Activated naive CD8-positive, alpha-beta T cell treated with anti-CD3 and anti-CD28 coated beads for 36 hours (primary cell): Measurements from ENCODE around the gene SRC. TPM values are rescaled to one million over a fixed set of nuclear protein-coding genes. Genes with fewer than 3 reads are reported as not detected.
"Not testable (repeated sequence)": the region's sequence is repeated elsewhere in the genome, so short reads cannot be mapped to it uniquely, and the experiment has no call there.

Experiments
- DNase-seq: peaks from one replicate; pipeline ENCODE4 v3.0.0; 2021
- H3K27ac Mint-ChIP-seq: one replicate; pipeline ENCODE4 v1.8.0; 2022; ENCODE audit warnings: mild to moderate bottlenecking, moderate library complexity, mixed read lengths
- H3K27me3 Mint-ChIP-seq: one replicate; pipeline ENCODE4 v1.8.0; 2022; ENCODE audit warnings: mild to moderate bottlenecking, mixed read lengths
- H3K36me3 Mint-ChIP-seq: one replicate; pipeline ENCODE4 v1.8.0; 2021; ENCODE audit warnings: mild to moderate bottlenecking, mixed read lengths
- H3K4me1 Mint-ChIP-seq: one replicate; pipeline ENCODE4 v1.8.0; 2021; ENCODE audit warnings: mixed read lengths
- H3K4me3 Mint-ChIP-seq: one replicate; pipeline ENCODE4 v1.8.0; 2022; ENCODE audit warnings: mild to moderate bottlenecking, moderate library complexity, mixed read lengths
- H3K9me3 Mint-ChIP-seq: one replicate; pipeline ENCODE4 v1.8.0; 2022; ENCODE audit warnings: mixed read lengths
- total RNA-seq, 2 experiments: library from RNA; stranded (reverse); gene quantifications; one replicate each; pipeline ENCODE4 v1.2.3, GENCODE V29; 2021

The SRC gene
- total RNA-seq, 2 experiments from 2014 or later: 1.1 to 1.9 TPM

DNA sequence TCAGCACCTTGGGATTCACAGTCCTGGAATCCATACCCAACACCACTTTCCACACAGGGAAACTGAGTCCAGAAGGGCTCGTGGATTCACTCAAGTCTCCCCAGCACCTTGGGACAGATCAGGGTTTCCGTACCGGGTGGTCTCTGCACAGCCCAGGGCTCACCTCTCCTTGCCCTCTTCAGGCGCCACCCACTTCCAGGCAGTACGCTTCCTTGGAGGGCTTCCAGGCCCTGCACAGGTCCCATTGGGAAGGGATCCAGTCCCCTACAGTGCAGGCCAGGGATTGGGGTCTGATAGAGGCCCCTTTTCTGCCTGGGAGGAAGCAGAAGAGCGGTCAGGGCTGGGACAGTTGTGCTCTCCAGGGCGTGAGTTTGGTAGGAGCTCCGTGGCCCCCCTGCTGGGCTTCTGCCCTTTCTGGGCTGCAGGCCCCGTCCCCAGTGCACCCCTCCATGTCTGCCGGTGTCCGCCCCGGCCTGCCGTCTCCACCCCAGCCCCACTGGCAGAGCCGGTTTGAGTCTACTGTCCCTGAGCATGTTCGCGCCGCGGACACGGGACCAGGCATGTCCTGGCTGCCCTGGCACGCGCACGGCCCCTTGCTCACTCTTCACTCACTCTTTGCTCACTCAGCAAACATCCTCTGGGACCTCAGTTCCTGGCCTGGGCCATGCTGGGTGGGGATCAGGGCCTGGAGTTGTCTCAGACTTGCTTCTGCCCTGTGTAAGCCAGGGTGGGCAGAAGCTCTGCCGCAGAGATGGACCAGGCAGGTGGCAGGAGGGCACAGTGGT, 12.6 kb downstream of the SRC start:
- H3K27ac Mint-ChIP-seq: no peak overlapping the region
- no peaks in the 10 kb centered on the region for H3K36me3 Mint-ChIP-seq
- DNase-seq: no peak
- H3K9me3 Mint-ChIP-seq: no peaks in the 10 kb centered on the region
- no peaks in the 10 kb centered on the region for H3K27me3 Mint-ChIP-seq
- H3K4me3 Mint-ChIP-seq: no peak overlapping the region
- H3K4me1 Mint-ChIP-seq: no peaks in the 10 kb centered on the region

DNA sequence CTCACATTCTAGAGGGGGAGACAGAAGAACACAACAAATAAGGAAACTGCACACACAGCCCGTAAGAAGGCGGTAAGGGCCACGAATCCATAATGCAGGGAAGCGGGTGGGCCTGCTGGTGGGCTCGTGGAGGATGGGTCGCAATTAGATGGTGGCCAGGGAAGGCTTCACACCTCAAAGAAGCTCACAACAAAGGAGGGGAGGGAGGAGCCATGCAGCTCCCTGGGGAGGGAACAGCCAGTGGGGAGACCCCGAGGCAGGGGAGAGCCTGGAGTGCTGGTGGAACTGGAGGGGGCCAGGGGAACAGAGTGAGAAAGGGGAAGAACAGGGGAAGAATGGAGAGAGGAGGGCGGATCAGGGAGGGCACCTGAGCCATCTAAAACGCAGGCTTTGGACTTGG, 13.4 kb downstream of the SRC start:
- H3K27me3 Mint-ChIP-seq: no peaks in the 10 kb centered on the region
- DNase-seq: no peak
- no peaks in the 10 kb centered on the region for H3K4me1 Mint-ChIP-seq
- no peak overlapping the region for H3K27ac Mint-ChIP-seq
- H3K36me3 Mint-ChIP-seq: no peaks in the 10 kb centered on the region
- H3K9me3 Mint-ChIP-seq: no peaks in the 10 kb centered on the region
- no peak overlapping the region for H3K4me3 Mint-ChIP-seq

DNA sequence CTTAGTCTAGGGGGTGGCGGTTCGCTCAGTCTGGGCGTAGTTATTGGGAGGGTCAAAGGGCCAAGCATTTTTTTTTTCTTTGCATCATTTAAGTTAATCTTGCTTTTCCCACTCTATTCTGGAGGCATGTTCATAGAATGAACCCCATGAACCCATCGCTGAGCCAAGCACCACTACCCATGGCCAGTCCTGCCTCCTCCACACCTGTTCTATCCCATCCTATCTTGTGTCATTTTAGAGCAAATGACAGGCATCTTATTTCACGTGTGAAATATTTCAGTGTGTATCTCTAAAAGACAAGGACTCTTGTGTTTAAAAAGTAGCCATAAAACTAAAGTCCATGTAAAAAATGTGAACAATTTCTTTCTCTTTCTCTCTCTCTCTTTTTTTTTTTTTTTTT, 13.9 kb downstream of the SRC start:
- DNase-seq: no peak
- Mint-ChIP-seq H3K36me3 (no peaks in the 10 kb centered on the region), H3K9me3 (no peaks in the 10 kb centered on the region), H3K4me1 (no peaks in the 10 kb centered on the region), H3K27me3 (no peaks in the 10 kb centered on the region), H3K4me3 (no peak overlapping the region), H3K27ac (no peak overlapping the region)

DNA sequence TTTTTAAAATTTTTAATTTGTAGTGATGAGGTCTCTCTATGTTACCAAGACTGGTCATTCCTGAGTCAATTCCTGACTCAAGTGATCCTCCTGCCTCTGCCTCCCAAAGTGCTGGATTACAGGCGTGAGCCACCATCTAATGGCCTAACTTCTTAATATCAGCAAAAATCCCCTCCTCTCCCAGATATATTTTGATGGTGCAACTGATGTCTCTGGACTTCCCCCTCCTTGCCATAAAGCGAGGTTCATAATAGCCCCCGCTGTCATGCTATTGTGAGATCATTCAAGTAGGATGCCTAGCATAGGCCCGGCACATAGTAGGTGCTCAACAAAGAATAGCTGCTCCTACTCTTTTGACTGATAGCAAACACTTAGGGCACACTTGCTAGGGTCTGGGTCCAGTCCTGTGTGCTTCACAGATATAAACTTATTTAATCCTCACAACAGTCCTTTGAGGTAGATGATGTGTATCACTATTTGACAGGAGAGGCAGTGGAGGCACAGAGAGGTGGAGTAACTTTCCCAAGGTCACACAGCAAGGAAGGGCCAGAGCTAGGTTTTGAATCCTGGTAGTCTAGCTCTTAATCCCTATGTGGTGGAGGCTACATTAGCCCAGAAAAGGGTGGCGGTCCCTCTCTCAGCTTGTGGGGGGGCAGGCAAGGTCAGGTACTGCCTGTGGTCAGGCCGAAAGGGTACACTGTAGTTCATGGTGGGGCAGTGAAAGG, 14.6 kb downstream of the SRC start:
- no peaks in the 10 kb centered on the region for H3K4me1 Mint-ChIP-seq
- H3K4me3 Mint-ChIP-seq: no peak overlapping the region
- no peak for DNase-seq
- no peaks in the 10 kb centered on the region for H3K27me3 Mint-ChIP-seq
- no peaks in the 10 kb centered on the region for H3K36me3 Mint-ChIP-seq
- no peak overlapping the region for H3K27ac Mint-ChIP-seq
- no peaks in the 10 kb centered on the region for H3K9me3 Mint-ChIP-seq

DNA sequence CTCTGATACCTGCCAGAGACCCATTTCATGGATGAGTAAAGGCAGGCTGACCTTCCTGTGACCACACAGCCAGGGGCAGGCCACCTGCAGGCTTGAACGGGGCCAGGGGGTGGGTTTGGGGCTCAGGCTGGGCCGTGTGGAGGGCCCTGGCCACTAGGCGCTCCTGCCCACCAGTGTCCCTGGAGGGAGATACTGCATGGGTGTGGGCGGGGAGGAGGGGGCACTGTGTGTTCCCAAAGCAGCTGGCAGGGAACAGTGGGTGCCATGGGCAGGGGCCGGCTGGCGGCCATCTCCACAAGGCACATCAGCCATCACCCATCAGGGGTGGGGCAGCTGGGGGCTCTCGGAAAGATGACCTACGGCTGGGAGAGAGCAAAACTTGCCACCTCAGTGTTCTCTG, 15.4 kb downstream of the SRC start:
- Mint-ChIP-seq H3K27me3 (no peaks in the 10 kb centered on the region), H3K36me3 (no peaks in the 10 kb centered on the region), H3K27ac (no peak overlapping the region), H3K4me3 (no peak overlapping the region), H3K4me1 (no peaks in the 10 kb centered on the region), H3K9me3 (peaks cover 2% of the 10 kb centered on the region)
- DNase-seq: no peak

DNA sequence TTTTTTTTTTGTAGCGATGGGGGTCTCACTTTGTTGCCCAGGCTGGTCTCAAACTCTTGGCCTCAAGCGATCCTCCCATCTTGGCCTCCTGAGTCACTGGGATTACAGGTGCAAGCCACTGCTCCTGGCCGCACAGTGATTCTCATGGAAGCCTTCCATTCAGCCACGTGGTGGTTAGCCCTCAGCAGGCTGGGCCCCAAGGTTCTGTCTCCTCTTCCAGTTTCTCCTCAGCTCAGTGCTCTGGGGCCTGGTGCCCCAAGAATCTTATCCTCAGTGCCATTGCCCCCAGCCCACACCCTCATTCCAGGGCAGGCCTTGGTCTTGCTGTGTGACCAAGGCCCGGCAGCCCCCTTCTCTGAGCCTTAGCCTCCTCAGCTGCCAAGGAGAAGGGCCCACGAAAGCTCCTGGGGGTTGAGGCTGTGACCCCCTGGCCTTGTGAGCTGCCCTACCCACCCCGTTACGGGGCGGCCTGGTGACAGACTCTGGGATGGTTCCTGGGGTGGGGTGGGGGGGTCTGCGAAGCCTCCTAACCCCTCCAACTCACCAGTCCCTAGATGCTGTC, 16.4 kb downstream of the SRC start:
- Mint-ChIP-seq H3K36me3 (no peaks in the 10 kb centered on the region), H3K4me1 (no peaks in the 10 kb centered on the region), H3K27ac (no peak overlapping the region), H3K27me3 (no peaks in the 10 kb centered on the region), H3K4me3 (no peak overlapping the region), H3K9me3 (peaks cover 2% of the 10 kb centered on the region)
- DNase-seq: no peak

DNA sequence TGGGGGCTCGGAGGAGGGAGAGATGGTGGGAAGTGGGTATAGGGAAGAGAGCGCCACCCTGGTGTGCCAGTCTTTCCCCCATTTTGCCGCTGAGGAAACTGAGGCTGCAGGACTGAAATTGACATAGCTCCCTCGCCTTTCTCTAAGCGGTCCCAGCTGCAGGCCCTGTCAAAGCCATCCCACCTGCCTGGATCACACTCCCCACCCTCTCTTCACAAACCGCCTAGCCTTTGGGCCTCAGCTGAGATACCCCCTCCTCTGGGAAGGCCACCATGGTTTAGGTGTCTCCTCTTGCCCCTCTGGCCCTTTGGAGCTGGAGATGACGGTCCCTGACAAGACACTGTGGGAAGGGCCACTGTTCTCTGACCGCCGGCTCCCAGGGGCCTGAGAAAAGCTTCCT, 16.9 kb downstream of the SRC start:
- no peak overlapping the region for H3K4me3 Mint-ChIP-seq
- no peak overlapping the region for H3K27ac Mint-ChIP-seq
- no peaks in the 10 kb centered on the region for H3K27me3 Mint-ChIP-seq

DNA sequence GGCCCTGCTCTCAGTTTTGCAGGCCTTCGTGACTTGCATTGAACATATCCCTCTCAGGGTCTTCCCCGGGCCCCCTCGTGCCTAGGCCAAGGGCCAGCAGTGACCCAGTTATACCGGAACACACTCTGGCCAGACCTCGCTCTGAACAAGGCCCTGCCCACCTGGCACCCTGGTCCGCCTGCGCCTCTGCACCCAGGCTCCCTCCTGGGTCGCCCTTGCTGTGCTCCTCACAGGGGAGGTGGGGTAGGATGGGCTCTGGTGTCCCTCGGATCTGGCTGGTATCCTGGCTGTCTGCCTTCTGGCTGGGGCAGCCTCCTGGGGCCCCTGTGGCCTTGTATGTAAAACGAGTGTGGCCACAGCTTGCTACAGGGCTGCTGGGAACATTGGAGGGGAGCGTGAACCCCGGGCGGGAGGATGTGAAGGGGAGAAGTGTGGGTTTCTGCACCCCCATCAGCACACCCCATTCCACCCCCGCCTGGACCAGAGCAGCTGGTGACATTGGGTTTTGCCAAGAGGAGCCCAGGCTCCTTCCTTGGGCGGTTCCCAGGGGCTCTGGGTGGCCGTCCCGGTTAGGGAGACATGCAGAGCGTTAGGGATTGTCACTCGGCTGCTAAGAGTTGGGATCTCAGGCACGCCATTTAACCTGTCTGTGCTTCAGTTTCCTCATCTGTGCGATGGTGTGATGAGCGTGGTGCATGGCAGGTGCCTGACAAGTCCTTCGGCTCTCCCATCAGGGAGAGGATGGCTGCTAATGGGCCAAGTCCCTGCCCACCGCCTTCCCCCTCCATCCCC, 17.5 kb downstream of the SRC start:
- Mint-ChIP-seq H3K4me3 (no peak overlapping the region), H3K27me3 (no peaks in the 10 kb centered on the region), H3K9me3 (peaks cover 2% of the 10 kb centered on the region), H3K4me1 (no peaks in the 10 kb centered on the region), H3K36me3 (no peaks in the 10 kb centered on the region), H3K27ac (no peak overlapping the region)
- DNase-seq: no peak

More for the DNA sequence above, 16.9 kb downstream of the SRC start:
- DNase-seq: no peak
- H3K9me3 Mint-ChIP-seq: peaks cover 2% of the 10 kb centered on the region
- no peaks in the 10 kb centered on the region for H3K4me1 Mint-ChIP-seq
- H3K36me3 Mint-ChIP-seq: no peaks in the 10 kb centered on the region

DNA sequence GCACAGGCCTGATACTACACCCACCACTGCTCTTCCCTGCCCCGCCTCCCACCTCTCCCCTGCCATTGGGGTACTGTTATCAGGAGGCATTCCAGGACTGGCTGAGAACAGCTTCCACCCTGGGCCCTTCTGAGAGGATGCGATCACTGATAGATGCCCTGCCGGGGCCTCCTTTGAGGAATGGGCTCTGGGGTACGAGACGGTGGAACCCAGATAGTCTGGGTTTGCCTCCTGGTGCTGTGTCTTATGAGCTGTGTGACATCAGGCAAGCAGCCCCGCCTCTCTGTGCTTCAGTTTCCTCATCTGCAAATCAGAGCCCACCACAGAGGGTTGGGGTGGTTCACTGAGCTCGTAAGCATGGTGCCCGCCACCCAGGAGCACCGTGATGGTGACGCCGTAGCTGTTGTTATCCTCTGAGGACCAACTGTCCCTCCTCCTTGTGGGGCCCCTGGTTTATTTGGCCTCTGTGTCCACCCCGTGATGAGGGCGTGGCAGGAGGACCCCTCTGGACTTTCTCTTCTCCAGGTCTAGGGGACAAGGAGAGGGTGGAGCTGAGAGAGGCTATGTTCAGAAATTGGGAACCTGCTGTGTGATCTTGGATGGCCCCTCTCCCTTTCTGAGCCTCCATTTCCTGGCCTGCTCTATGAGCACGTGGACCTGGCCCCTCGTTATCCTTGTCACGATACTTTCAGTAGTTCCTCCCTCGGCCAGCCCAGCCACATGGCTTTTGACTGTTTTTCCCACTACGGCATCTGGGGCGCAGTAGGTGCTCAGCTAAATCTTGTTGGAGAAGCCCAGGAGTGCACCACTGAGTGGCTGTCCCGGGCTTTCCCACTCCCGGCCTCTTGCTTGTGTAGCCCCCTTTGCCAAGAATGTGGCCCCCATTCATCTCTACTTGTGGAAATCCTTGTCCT, 18.3 kb downstream of the SRC start:
- DNase-seq: no peak
- H3K4me1 Mint-ChIP-seq: no peaks in the 10 kb centered on the region
- H3K9me3 Mint-ChIP-seq: peaks cover 2% of the 10 kb centered on the region
- no peaks in the 10 kb centered on the region for H3K36me3 Mint-ChIP-seq
- H3K4me3 Mint-ChIP-seq: no peak overlapping the region
- H3K27me3 Mint-ChIP-seq: no peaks in the 10 kb centered on the region
- no peak overlapping the region for H3K27ac Mint-ChIP-seq

DNA sequence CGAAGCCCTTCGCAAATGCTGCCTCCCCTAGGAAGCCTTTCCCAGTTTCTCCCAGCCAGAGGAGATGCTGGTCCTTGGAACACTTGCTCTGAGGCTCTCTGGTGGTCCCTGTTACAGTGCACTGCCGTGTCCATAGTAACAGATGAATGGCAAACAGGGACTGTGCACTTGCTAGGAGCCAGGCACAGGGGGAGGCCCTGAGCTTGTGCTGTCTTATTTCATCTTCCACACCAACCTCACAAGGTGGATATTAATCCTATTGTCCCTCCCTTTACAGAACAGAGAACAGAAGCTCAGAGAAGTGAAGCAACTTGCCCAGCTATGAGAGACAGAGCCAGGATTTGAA, 19.0 kb downstream of the SRC start:
- Mint-ChIP-seq H3K4me3 (no peak overlapping the region), H3K27me3 (no peaks in the 10 kb centered on the region), H3K4me1 (no peaks in the 10 kb centered on the region), H3K36me3 (no peaks in the 10 kb centered on the region), H3K9me3 (peaks cover 2% of the 10 kb centered on the region), H3K27ac (no peak overlapping the region)
- no peak for DNase-seq

DNA sequence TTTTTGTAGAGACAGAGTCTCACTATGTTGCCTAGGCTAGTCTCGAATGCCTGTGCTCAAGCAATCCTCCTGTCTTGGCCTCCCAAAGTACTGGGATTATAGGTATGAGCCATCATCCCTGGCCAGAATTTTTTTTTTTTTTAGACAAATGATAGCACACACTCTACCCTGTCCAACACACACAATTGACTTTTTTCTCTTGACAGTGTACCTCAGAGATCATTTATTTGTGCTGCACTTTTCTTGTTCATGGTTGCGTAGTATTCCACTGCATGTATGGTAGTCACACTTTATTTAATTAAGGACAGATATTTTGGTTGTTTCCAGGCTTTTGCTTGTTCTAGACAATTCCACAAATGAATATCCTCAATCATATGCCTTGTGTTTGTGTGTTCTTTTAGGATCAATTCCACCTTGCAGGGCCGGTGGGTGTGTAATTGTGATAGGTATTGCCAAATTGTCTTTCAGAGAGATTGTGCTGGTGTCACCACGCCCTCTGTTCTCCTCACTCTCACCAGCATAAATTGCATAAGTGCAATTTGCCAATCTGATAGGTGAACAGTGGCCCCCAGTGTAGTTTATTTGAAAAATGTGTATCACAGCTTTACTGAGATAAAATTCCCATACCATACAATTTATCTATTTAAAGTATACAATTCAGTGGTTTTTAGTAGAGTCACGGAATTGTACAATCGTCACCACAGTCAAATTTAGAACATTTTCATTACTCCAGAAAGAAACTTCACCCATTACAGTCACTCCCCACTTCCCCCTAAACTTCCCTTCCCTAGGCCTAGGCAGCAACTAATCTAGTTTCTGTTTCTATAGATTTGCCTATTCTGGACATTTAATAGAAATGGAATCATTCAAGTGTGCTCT, 20.1 kb downstream of the SRC start:
- H3K27me3 Mint-ChIP-seq: no peaks in the 10 kb centered on the region
- H3K36me3 Mint-ChIP-seq: no peaks in the 10 kb centered on the region
- DNase-seq: no peak
- no peak overlapping the region for H3K4me3 Mint-ChIP-seq
- no peak overlapping the region for H3K27ac Mint-ChIP-seq
- peaks cover 2% of the 10 kb centered on the region for H3K9me3 Mint-ChIP-seq
- H3K4me1 Mint-ChIP-seq: no peaks in the 10 kb centered on the region

DNA sequence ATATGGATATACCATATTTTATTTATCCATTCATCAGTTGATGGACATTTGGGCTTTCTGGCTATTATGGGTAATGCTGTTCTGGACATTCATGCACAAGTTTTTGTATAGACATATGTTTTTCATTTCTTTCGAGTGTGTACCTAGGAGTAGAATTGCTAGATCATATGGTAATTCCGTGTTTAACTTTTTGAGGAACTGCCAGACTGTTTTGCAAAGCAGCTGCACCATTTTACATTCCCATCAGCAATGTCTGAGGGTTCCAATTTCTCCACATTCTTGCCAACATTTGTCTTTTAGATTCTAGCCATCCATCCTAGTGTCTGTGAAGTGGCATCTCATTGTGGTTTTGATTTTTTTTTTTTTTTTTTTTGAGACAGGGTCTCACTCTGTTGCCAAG, 20.8 kb downstream of the SRC start:
- no peak for DNase-seq
- H3K9me3 Mint-ChIP-seq: peaks cover 2% of the 10 kb centered on the region
- no peak overlapping the region for H3K4me3 Mint-ChIP-seq
- H3K4me1 Mint-ChIP-seq: no peaks in the 10 kb centered on the region
- no peak overlapping the region for H3K27ac Mint-ChIP-seq
- no peaks in the 10 kb centered on the region for H3K36me3 Mint-ChIP-seq
- H3K27me3 Mint-ChIP-seq: no peaks in the 10 kb centered on the region

DNA sequence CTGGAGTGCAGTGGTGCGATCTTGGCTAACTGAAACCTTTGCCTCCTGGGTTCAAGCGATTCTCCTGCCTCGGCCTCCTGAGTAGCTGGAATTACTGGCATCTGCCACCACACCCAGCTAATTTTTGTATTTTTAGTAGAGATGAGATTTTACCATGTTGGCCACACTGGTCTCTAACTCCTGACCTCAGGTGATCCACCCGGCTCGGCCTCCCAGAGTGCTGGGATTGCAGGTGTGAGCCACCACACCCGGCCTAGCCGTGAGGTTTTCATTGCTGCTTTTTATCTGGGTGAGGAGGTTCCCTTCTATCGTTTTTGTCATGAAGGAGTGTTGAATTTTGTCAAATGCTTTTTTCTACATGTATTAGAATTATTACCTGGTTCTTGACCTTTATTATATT, 23.9 kb downstream of the SRC start:
- Mint-ChIP-seq H3K4me3 (no peak overlapping the region), H3K4me1 (no peaks in the 10 kb centered on the region), H3K27me3 (no peaks in the 10 kb centered on the region), H3K27ac (no peak overlapping the region), H3K9me3 (peaks cover 2% of the 10 kb centered on the region), H3K36me3 (no peaks in the 10 kb centered on the region)
- no peak for DNase-seq

DNA sequence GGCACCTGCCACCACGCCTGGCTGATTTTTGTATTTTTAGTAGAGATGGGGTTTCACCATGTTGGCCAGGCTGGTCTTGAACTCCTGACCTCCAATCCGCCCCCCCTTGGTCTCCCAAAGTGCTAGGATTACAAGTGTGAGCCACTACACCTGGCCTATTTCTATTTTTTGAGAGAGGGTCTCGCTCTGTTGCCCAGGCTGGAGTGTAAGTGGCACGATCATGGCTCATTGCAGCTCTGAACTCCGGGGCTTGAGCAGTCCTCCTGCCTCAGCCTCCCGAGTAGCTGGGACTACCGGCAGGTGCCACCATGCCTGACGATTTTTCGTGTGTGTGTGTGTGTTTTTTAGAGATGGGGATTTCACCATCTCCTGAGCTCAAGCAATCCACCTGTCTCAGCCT, 25.9 kb downstream of the SRC start:
- not testable (repeated sequence) for H3K27ac Mint-ChIP-seq, H3K9me3 Mint-ChIP-seq, H3K36me3 Mint-ChIP-seq, H3K4me3 Mint-ChIP-seq, H3K27me3 Mint-ChIP-seq, DNase-seq, H3K4me1 Mint-ChIP-seq
